HG02885 (cell line): ENCODE data around the gene AADAC.
"Not testable (repeated sequence)": the region's sequence is repeated elsewhere in the genome, so short reads cannot be mapped to it uniquely, and the experiment has no call there.

Experiments
- ATAC-seq: cut with Tn5 transposase; IDR thresholded peaks from one replicate; pipeline ENCODE4 v1.9.1; 2021; ENCODE audit warnings: mild to moderate bottlenecking; ENCODE audit not compliant: unreplicated experiment, poor library complexity

The AADAC gene, protein sequence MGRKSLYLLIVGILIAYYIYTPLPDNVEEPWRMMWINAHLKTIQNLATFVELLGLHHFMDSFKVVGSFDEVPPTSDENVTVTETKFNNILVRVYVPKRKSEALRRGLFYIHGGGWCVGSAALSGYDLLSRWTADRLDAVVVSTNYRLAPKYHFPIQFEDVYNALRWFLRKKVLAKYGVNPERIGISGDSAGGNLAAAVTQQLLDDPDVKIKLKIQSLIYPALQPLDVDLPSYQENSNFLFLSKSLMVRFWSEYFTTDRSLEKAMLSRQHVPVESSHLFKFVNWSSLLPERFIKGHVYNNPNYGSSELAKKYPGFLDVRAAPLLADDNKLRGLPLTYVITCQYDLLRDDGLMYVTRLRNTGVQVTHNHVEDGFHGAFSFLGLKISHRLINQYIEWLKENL

DNA sequence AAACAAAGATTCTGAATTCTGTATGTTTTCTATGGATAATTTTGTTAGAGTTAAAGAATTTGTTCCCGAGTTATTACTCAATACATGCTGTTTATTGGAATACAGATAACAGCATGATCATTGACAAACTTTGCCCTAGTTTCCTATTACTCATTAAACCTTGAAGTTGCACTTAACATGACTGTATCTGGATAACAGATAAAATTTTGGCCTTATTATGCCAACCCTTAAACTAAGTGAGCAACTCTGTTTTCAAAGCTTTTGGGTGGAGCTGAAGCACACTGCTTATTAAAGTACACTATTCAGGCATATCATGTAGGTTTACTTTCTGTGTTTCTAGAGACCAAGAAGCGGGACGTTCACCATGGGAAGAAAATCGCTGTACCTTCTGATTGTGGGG is at the start of gene AADAC:
AADAC (plus strand) TSS at position 318 of the 400 bp plus-strand sequence; CDS start at position 365, 47 bp downstream.
- no peak for ATAC-seq

GRCh38 chr3:151764699-151765098 is 49.2 kb upstream of the AADAC start:
- not testable (repeated sequence) for ATAC-seq

DNA sequence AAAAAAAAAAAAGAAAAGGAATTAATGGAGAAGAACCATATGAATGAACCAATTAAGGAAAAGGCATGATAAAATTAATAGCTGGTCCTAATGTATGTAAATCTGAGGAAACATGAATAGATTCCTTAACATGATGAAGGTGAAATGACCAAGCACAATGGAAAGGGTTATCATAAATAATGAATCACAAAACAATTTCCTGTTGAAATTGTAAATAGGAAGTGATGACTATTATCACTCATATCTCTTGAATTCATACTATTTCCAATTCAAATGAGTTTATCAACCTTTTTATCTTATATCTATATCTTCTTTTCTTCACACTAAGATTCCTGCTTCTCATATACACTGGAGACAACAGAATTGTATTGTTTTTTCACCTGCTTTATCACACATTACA is 48.2 kb upstream of the AADAC start:
- ATAC-seq = no peak

DNA sequence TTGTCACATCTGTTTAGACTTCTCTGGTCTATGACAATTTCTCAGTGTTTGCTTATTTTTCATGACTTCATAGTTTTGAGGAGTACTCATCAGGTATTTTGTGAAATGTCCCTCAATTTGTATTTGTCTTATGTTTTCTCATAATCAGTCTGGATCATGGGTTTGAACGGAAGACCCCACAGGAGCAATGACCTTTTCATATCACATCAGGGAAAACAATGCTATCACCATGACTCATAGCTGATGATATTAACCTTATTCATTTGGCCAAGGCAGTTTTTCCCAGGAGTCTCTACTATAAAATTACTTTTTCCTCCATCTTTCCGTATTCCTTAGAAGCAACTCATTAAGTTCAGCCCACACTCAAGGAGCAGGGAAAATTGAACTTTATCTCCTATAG is 47.5 kb upstream of the AADAC start:
- ATAC-seq = no peak

DNA sequence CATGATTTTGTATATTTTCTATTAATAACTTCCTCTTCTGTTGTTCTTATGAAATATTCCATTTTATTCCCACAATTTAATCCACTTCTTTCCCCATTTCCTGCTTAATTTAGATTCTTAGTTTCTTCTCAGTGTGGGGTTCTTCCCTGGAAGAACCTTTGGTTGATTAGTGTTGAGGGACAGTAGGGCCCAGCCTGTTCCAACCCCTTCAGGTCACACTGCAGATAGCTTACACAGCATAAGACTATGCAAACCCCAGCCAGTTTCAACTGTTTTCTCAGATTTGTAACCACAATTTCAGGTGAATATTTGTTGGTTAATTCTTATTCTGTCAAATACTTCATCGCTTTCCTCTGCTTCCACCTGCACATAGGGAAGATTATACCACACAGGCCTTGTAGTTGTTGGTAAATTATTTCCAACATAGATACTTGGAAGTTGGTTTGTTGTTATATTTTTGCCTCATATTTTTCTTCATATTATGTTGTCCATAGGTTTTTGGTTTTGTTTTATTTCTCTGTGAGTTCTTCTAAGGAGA is 45.5 kb upstream of the AADAC start:
- ATAC-seq = no peak

DNA sequence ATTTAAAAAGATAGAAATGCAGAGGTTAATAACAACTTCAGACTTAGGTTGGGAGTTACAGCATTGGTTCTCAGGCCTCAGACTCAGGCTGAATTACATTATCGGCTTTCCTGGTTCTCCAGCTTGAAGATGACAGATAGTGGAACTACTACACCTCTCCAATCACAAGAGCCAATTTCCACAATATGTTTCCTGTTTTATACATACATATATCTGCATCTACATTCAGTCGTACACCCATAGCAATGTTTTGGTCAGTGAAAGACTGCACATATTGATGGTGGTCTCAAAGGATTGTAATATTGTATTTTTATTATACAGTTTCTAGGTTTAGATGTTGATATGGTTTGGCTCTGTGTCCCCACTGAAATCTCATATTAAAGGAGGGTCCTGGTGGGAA is 44.7 kb upstream of the AADAC start:
- no peak for ATAC-seq

GRCh38 chr3:151770956-151771355 is 43.0 kb upstream of the AADAC start:
- no peak for ATAC-seq

DNA sequence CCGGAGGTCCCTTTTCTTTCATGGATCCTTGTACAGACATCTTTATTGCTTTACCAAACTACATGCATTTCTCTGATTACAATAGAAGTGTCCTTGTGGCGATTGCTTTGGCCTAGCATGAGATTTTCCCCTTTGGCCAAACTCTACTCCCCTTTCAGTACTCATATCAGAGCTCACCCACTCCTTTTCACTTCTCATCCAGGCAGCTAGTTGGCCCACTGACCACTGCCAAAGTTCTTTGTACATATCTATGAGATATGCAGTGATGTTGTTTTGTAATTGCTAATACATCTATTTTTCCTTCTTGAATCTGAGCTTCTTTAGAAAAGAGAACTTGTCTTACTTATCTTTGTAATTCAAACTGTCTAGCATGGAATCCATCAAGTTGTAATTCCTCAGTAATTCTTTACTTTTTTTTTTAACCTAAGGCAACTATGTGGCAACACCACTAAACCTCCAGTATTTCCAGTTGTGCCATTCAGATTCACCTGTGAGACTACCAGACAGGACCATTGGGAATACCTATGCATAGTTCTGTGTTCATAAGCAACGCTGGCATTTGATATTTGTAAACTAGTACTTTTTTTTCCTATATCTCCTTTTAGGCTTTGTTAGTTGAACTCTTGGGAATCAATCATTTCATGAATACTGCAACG is 41.0 kb upstream of the AADAC start:
- ATAC-seq = no peak

GRCh38 chr3:151774235-151774634 is 39.7 kb upstream of the AADAC start:
- no peak for ATAC-seq

DNA sequence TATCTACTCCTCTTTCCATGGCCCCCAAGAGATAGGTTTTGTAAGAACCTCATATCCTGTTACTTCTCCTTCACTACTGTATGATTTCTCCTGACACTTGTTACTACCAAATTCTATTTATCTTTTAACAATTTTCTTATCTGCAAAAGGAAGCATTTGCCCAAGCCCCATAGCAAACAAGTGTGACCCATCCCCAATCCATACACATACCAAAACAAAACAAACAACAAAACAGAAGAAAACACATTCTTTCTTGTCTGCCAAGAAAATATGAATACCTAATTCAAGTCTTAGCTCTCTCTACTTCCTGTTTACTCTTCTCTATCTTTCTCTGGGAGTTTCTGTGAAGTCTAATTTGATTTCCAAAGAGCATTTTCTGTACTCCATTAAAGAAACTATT is 39.0 kb upstream of the AADAC start:
- no peak for ATAC-seq

DNA sequence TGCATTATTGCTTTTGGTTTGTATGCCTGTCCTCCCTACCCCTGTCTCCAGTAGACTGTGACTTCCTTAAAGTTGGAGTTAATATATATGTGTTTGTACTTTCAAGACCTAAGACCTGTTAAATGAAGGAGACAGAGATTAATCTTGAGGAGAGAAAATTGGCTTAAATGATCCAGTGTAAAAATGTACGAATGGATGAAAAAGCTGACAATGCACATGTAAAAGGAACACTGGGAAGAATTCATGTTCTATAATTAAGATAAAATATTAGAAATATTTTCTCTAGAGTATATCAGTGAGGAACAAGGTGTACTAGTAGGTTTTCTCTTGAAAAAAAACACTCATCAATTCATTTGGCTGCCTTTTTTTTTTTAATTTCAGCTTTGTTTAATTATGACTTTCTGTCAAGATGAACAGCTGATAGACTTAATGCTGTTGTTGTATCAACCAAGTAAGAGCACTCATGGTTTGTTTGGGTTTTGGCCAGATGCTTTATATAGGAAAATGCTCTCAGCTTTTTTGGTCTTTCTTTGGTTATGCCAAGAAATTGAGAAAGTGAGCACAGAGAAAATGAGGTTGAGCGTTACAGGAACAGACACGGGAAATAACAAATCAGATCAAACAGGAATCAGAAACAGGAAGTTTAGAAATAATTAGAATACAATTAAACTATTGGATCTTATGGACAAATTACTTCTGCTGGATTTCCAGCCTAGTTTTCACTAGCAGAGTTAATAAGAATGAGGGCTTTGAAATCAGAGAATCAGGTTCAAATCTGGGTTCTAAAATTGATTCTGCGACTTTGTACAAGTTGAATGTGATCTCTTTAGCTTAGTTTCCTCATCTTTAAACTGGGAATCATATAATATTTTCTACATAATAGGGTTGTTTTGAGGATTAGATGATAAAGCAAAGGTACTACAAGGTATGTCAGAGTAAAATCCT is 38.3 kb upstream of the AADAC start:
- no peak for ATAC-seq

- ATAC-seq = no peak
Observed at GRCh38 chr3:151776259-151776740, 37.6 kb upstream of the AADAC start.

GRCh38 chr3:151777880-151778279 is 36.0 kb upstream of the AADAC start:
- ATAC-seq = no peak

- ATAC-seq = no peak
Observed at GRCh38 chr3:151787626-151788025, 26.3 kb upstream of the AADAC start.

DNA sequence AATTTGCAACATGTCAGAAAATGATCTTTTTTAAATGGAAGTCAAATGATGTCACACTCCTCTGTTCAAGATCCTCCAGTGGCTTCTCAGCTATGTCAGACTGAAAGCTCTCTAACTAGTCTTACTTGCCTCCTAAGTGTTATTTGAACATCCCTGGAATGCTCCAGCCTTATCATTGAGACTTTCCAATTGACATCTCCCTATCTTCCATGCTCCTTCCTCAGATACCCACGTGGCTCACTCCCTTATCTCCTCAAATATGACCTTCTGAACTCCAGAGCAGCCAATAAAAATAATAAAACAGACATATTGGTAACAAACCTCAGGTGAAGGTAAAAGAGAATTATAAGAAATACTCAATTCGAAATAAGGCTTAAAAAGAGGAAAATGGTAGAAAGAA is 25.5 kb upstream of the AADAC start:
- ATAC-seq = no peak

DNA sequence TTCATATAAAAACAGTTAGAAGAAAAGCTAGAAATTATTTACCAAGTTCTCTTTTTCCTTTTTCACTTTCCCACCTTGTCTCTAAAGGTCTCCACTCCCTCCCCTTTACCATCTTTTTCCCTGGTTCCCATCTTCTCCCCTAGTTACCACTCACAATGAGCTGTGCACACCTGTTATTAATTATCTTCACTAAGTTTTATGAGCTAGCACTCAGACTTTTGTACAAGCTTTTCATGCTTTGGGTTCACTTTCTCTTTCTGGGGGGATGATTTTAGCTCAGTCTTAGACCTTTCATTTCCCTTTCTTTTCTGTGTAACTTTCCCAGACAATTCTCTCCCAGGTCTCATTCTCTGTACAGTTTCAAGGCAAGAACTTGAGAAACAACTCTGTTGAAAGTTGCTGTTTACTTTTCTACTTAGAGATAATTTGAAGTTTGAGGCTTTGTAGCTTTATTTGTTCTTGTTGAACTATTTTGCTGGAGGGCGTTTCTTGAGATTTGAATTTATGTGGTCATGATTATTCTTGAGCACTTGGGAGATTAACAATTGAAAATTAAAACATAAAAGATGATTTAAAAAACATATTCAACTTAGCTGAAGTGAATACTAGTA is 24.0 kb upstream of the AADAC start:
- ATAC-seq = no peak

DNA sequence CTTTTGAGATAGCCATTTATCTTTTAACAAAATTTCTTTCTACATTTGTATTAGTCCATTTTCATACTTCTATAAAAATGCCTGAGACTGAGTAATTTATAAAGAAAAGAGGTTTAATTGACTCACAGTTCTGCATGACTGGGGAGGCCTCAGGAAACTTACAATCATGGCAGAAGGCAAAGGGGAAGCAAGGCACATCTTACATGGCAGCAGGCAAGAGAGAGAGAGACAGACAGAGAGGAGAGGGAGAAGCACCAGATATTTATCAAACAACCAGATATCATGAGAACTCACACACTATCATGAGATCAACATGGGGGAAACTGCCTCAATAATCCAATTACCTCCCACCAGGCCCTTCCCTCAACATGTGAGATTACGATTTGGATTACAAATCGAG is 23.2 kb upstream of the AADAC start:
- not testable (repeated sequence) for ATAC-seq

DNA sequence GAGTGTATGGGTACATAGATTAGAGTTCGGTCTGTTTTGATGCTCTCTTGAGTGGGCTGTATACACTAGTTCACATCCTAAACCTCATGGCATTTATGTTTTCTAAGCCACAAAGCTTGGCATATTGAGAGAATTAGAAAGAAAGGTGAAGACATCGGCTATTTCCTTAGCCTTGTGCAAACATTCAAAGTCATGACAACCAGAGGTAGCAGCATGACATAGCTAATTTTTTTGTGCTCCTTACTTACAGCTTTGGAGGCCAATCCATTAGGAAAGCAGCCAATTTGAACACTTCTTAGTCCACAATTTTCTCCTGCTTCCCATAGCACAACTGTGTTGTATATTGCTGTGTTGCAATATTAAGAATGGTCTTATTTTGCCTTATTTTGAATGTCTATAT is 21.5 kb upstream of the AADAC start:
- no peak for ATAC-seq

- ATAC-seq = no peak
Observed at GRCh38 chr3:151793636-151794035, 20.3 kb upstream of the AADAC start.

GRCh38 chr3:151794080-151794479 is 19.8 kb upstream of the AADAC start:
- no peak for ATAC-seq
